ENCODE measurements around the gene PACSIN2. TPM values are rescaled to one million over a fixed set of nuclear protein-coding genes. Genes with fewer than 3 reads are reported as not detected.
A peak's percentile ranks its signal among the peaks of the same experiment; 100 is the strongest.

Gene PACSIN2
- total and polyA plus RNA-seq, 10 of the 15 experiments (the other 5 are each of a cell fraction or from before 2014, with no cell fraction given) = 0.93 to 78.7 (median 46.8) TPM

- ChIA-PET RAD21 (ENCODE audit: unreplicated experiment) (interaction anchor here (1.5 to 3.2 kb wide), 4 partner anchors 10 to 206 kb away, joined by 7 to 38 read pairs (median 16); partner anchors contain the start of gene ARFGAP3), CTCF (interaction anchor here (0.6 to 4.9 kb wide), 14 partner anchors 8 to 272 kb away, joined by 3 to 58 read pairs (median 9); partner anchors contain the start of gene ARFGAP3), POLR2A (no interaction called here), SMC1A (ENCODE audit: uncharacterized antibody, unreplicated experiment) (no interaction called here)
- TF ChIP-seq RELA (IDR thresholded peaks at IDR 0.05; ENCODE audit: borderline replicate concordance, partially characterized antibody) (no peak), POLR2A (IDR thresholded peaks at IDR 0.05; ENCODE audit: low read depth, low read length) (peak; percentile 23; the same call in 1 of the 2 replicates), ZBED1 (IDR thresholded peaks at IDR 0.05; ENCODE audit: borderline replicate concordance) (no peak)
- H3K4me1 ChIP-seq (ENCODE audit: control insufficient read depth, insufficient read depth, low read length) = peaks cover 3% of the 10 kb centered on the region
- no peaks in the 10 kb centered on the region for H4K20me1 ChIP-seq (ENCODE audit: control insufficient read depth, insufficient read depth)
- DNase-seq (ENCODE audit: low read depth, low spot score) (no peak), ATAC-seq (no peak), FAIRE-seq (no peak)
- intact Hi-C loops (cut with micrococcal nuclease; ENCODE audit: unreplicated experiment) (loop anchor here (2.0 to 5.0 kb wide), 2 partner anchors 85 to 166 kb away; no protein-coding TSS in a partner anchor), in situ Hi-C loops (cut with MboI) (loop anchor here (5.0 kb wide), 1 partner anchor 204 kb away; no protein-coding TSS in a partner anchor)
- no peak overlapping the region for H3K4me3 ChIP-seq
- H3K27ac ChIP-seq (ENCODE audit: control insufficient read depth, insufficient read depth) = no peak overlapping the region
- H3K9me3 ChIP-seq (replicated peaks; ENCODE audit: control insufficient read depth, insufficient read depth, low read length) = peaks cover 6% of the 10 kb centered on the region; the same call in 2 of the 3 replicates
- H3K27me3 ChIP-seq (replicated peaks in 1 of 2; ENCODE audit: control insufficient read depth in 2 of 2, insufficient read depth in 2 of 2, low read length in 1 of 2) = no peaks in the 10 kb centered on the region
- no peak overlapping the region for H3K9ac ChIP-seq (ENCODE audit: control insufficient read depth, insufficient read depth, low read length)
- peaks cover 0 to 6% of the 10 kb centered on the region in 2 experiments; a peak in 3 of 4 replicates for H3K36me3 ChIP-seq (ENCODE audit: control insufficient read depth in 2 of 2, insufficient read depth in 2 of 2, low read length in 1 of 2)
- H2AFZ ChIP-seq (ENCODE audit: control insufficient read depth, low read depth, low read length) = no peak overlapping the region
- no peaks in the 10 kb centered on the region for H3K79me2 ChIP-seq (ENCODE audit: control insufficient read depth, insufficient read depth, low read length)
- no peak overlapping the region for H3K4me2 ChIP-seq (ENCODE audit: control insufficient read depth, insufficient read depth)
- 97% methylated on average over 7 of the region's 7 CpGs for WGBS (ENCODE audit: insufficient coverage, insufficient replicate concordance, low lambda C conversion rate, missing lambda C conversion rate)
- BruUV-seq (replicated peaks) = no TSS peak
These were observed 148.8 kb downstream of the PACSIN2 start for GRCh38 chr22:42866100-42866499.

GRCh38 chr22:42865536-42865935 lies 149.4 kb downstream of the PACSIN2 start:
- Histone ChIP-seq H3K4me2 (ENCODE audit: control insufficient read depth, insufficient read depth) (no peak overlapping the region), H3K79me2 (ENCODE audit: control insufficient read depth, insufficient read depth, low read length) (no peaks in the 10 kb centered on the region), H4K20me1 (ENCODE audit: control insufficient read depth, insufficient read depth) (no peaks in the 10 kb centered on the region), H3K4me1 (ENCODE audit: control insufficient read depth, insufficient read depth, low read length) (peaks cover 6% of the 10 kb centered on the region), H2AFZ (ENCODE audit: control insufficient read depth, low read depth, low read length) (no peak overlapping the region), H3K9ac (ENCODE audit: control insufficient read depth, insufficient read depth, low read length) (no peak overlapping the region), H3K27me3 (replicated peaks in 1 of 2; ENCODE audit: control insufficient read depth in 2 of 2, insufficient read depth in 2 of 2, low read length in 1 of 2) (no peaks in the 10 kb centered on the region), H3K36me3 (ENCODE audit: control insufficient read depth in 2 of 2, insufficient read depth in 2 of 2, low read length in 1 of 2) (peaks cover 0 to 2% of the 10 kb centered on the region in 2 experiments; a peak in 3 of 4 replicates), H3K4me3 (no peak overlapping the region), H3K27ac (ENCODE audit: control insufficient read depth, insufficient read depth) (no peak overlapping the region), H3K9me3 (replicated peaks; ENCODE audit: control insufficient read depth, insufficient read depth, low read length) (peaks cover 6% of the 10 kb centered on the region; the same call in 2 of the 3 replicates)
- no peak for DNase-seq (ENCODE audit: low read depth, low spot score)
- in situ Hi-C loops (cut with MboI) = loop anchor here (5.0 kb wide), 1 partner anchor 203 kb away; no protein-coding TSS in a partner anchor
- POLR2A ChIA-PET = no interaction called here
- intact Hi-C loops (cut with micrococcal nuclease; ENCODE audit: unreplicated experiment) = loop anchor here (5.0 kb wide), 1 partner anchor 167 kb away; no protein-coding TSS in a partner anchor
- BruUV-seq (replicated peaks) = no TSS peak
- FAIRE-seq = no peak
- no peak for ATAC-seq
- SMC1A ChIA-PET (ENCODE audit: uncharacterized antibody, unreplicated experiment) = no interaction called here
- 98% methylated on average over 8 of the region's 8 CpGs for WGBS (ENCODE audit: insufficient coverage, insufficient replicate concordance, low lambda C conversion rate, missing lambda C conversion rate)
- RAD21 ChIA-PET (ENCODE audit: unreplicated experiment) = no interaction called here
- CTCF ChIA-PET = interaction anchor here (0.6 to 4.9 kb wide), 2 partner anchors 32 to 169 kb away, joined by 3 to 58 read pairs; no protein-coding TSS in a partner anchor
- TF ChIP-seq CUX1 (IDR thresholded peaks at IDR 0.05; ENCODE audit: insufficient replicate concordance, low read depth, low read length) = no peak
- TF ChIP-seq YY1 (IDR thresholded peaks at IDR 0.05; ENCODE audit: low read depth, low read length) = no peak
- TF ChIP-seq RCOR1 (conservative IDR thresholded peaks at IDR 0.05; ENCODE audit: low read depth, low read length) = no peak
- no peak for TF ChIP-seq MAX (IDR thresholded peaks at IDR 0.05; ENCODE audit: low read depth, low read length)
- TF ChIP-seq SIX5 (IDR thresholded peaks at IDR 0.05; ENCODE audit: low read depth, low read length, severe bottlenecking) = no peak
- TF ChIP-seq NKRF (conservative IDR thresholded peaks at IDR 0.05) = no peak

Measured in GM12878 (cell line).